T-cell (primary cell): Measurements from ENCODE around the gene PP2D1. TPM values are rescaled to one million over a fixed set of nuclear protein-coding genes. Genes with fewer than 3 reads are reported as not detected.
"Not testable (repeated sequence)": the region's sequence is repeated elsewhere in the genome, so short reads cannot be mapped to it uniquely, and the experiment has no call there.

Source experiments
- ATAC-seq, 4 experiments: fragments of 200-7000 bp in 3 of 4; fragments of 150-1000 bp in 1 of 4; cut with Tn5 transposase; replicated peaks in 1 of 4; 1 replicate in 3 of 4; 2 replicates in 1 of 4; pipeline ENCODE4 v1.10.0; 2021; ENCODE audit warnings: moderate library complexity in 3 of 4, mild to moderate bottlenecking in 2 of 4, moderate number of reproducible peaks in 1 of 4
- CTCF ChIA-PET, 2 donors: fragments of 300-600 bp; sonication (Branson Sonifier 250); formaldehyde crosslinking; loops; one replicate each; lab custom pipeline; 2022; ENCODE audit warnings: antibody characterized with exemption in 2 of 2; lab: Charles Lee
- POLR2A ChIA-PET, 2 donors: fragments of 300-600 bp; sonication (Branson Sonifier 250); formaldehyde crosslinking; loops; one replicate each; lab custom pipeline; 2022; ENCODE audit warnings: antibody characterized with exemption in 2 of 2; lab: Charles Lee
- DNase-seq, 35 experiments: peaks; one replicate each; pipeline versions ENCODE4 v3.0.0 to v3.0.0-alpha.2; 2013 to 2023
- H3K27ac ChIP-seq: one replicate; pipeline ENCODE4 v1.5.1; 2013; ENCODE audit warnings: low read length
- H3K27me3 ChIP-seq, 2 experiments: replicated peaks in 1 of 2; 1 replicate in 1 of 2; 2 replicates in 1 of 2; pipeline versions ENCODE4 v1.6.1 to v1.7.0; 2013; ENCODE audit warnings: low read length in 1 of 2, mixed read lengths in 1 of 2; ENCODE audit not compliant: control insufficient read depth in 2 of 2, insufficient read depth in 2 of 2; ENCODE audit errors: extremely low read depth in 1 of 2
- H3K36me3 ChIP-seq, 2 donors: 1 replicate in 1 of 2; 2 replicates in 1 of 2; pipeline versions ENCODE4 v1.6.1 to v1.7.0; 2013; ENCODE audit warnings: low read length in 1 of 2; ENCODE audit not compliant: control insufficient read depth in 2 of 2, insufficient read depth in 1 of 2; ENCODE audit errors: extremely low read depth in 1 of 2
- H3K4me1 ChIP-seq, 2 experiments: 1 replicate in 1 of 2; 2 replicates in 1 of 2; pipeline versions ENCODE4 v1.6.1 to v1.7.0; 2013; ENCODE audit warnings: low read length in 2 of 2, mixed read lengths in 1 of 2; ENCODE audit not compliant: insufficient read depth in 2 of 2, control insufficient read depth in 1 of 2; ENCODE audit errors: extremely low read depth in 1 of 2
- H3K4me3 ChIP-seq, 2 donors: 1 replicate in 1 of 2; 2 replicates in 1 of 2; pipeline versions ENCODE4 v1.5.1 to v1.7.0; 2013; ENCODE audit warnings: mild to moderate bottlenecking in 2 of 2, low read length in 1 of 2, moderate library complexity in 1 of 2; ENCODE audit not compliant: control insufficient read depth in 1 of 2; ENCODE audit errors: extremely low read depth in 1 of 2
- H3K9me3 ChIP-seq: 2 replicates; pipeline ENCODE4 v1.7.0; 2013
- H3K27ac Mint-ChIP-seq, 2 donors: one replicate each; pipeline ENCODE4 v1.8.0; 2020 to 2021; ENCODE audit warnings: mild to moderate bottlenecking in 2 of 2, mixed read lengths in 2 of 2
- H3K27me3 Mint-ChIP-seq, 2 donors: one replicate each; pipeline ENCODE4 v1.8.0; 2021 to 2022; ENCODE audit warnings: mixed read lengths in 2 of 2
- H3K36me3 Mint-ChIP-seq: one replicate; pipeline ENCODE4 v1.8.0; 2021; ENCODE audit warnings: mixed read lengths
- H3K4me1 Mint-ChIP-seq, 3 donors: one replicate each; pipeline ENCODE4 v1.8.0; 2020 to 2022; ENCODE audit warnings: mixed read lengths in 3 of 3, mild to moderate bottlenecking in 1 of 3
- H3K4me3 Mint-ChIP-seq, 3 donors: one replicate each; pipeline ENCODE4 v1.8.0; 2020 to 2022; ENCODE audit warnings: mild to moderate bottlenecking in 3 of 3, mixed read lengths in 3 of 3, moderate library complexity in 3 of 3
- H3K9me3 Mint-ChIP-seq, 3 donors: one replicate each; pipeline ENCODE4 v1.8.0; 2020 to 2022; ENCODE audit warnings: mixed read lengths in 3 of 3
- WGBS: methylation state at CpG from one replicate; pipeline ENCODE4 v1.1.5; 2013; ENCODE audit warnings: missing lambda C conversion rate; ENCODE audit not compliant: insufficient coverage; 5-methylcytosine and 5-hydroxymethylcytosine counted together
- total RNA-seq, 35 experiments: library from RNA in 6 of 35; stranded (reverse) in 6 of 35; fragments of 120-200 nt in 1 of 35; gene quantifications; one replicate each; pipeline versions ENCODE4 v1.2.1 to v1.2.4 and lab custom pipeline; 2013 to 2026

Gene PP2D1
- total RNA-seq, 5 donors from 2014 or later (not counting 1 experiment from before 2014, with no cell fraction given): not detected

GRCh38 chr3:20023623-20024405, 11.8 kb upstream of the PP2D1 start:
- H3K4me1 ChIP-seq: no peaks in the 10 kb centered on the region
- no peak for ATAC-seq
- DNase-seq: no peak
- CTCF ChIA-PET: interaction anchor here in 1 of 2 donors (0.6 to 0.7 kb wide), 2 partner anchors 18 to 69 kb away, joined by 4 read pairs; no protein-coding TSS in a partner anchor
- no peaks in the 10 kb centered on the region for H3K9me3 ChIP-seq
- H3K4me3 ChIP-seq: no peak overlapping the region
- H3K27ac ChIP-seq: no peak overlapping the region
- H3K27me3 ChIP-seq: no peaks in the 10 kb centered on the region
- peak overlapping the region in 1 of 2 donors; percentile 41 for H3K27ac Mint-ChIP-seq
- WGBS: no CpG with 5 or more reads among the region's 2 CpGs
- peaks cover 10 to 11% (median 11%) of the 10 kb centered on the region in 3 donors for H3K4me1 Mint-ChIP-seq
- no peaks in the 10 kb centered on the region for H3K36me3 Mint-ChIP-seq
- no peaks in the 10 kb centered on the region for H3K36me3 ChIP-seq
- H3K9me3 Mint-ChIP-seq: no peaks in the 10 kb centered on the region
- POLR2A ChIA-PET: no interaction called here
- H3K27me3 Mint-ChIP-seq: no peaks in the 10 kb centered on the region
- no peak overlapping the region for H3K4me3 Mint-ChIP-seq

GRCh38 chr3:20022954-20023622, 11.0 kb upstream of the PP2D1 start:
- no peak for ATAC-seq
- H3K9me3 ChIP-seq: no peaks in the 10 kb centered on the region
- Mint-ChIP-seq H3K4me1 (peaks cover 10 to 11% (median 11%) of the 10 kb centered on the region in 3 donors), H3K36me3 (no peaks in the 10 kb centered on the region), H3K27ac (no peak overlapping the region), H3K9me3 (no peaks in the 10 kb centered on the region), H3K4me3 (no peak overlapping the region), H3K27me3 (no peaks in the 10 kb centered on the region)
- DNase-seq: no peak
- no peaks in the 10 kb centered on the region for H3K27me3 ChIP-seq
- H3K27ac ChIP-seq: no peak overlapping the region
- H3K36me3 ChIP-seq: no peaks in the 10 kb centered on the region
- no peaks in the 10 kb centered on the region for H3K4me1 ChIP-seq
- H3K4me3 ChIP-seq: no peak overlapping the region
- ChIA-PET POLR2A (no interaction called here), CTCF (interaction anchor here in 1 of 2 donors (0.6 kb wide), 1 partner anchor 19 kb away, joined by 4 read pairs; no protein-coding TSS in a partner anchor)
- WGBS: no CpG with 5 or more reads among the region's 2 CpGs

GRCh38 chr3:20016076-20016475, 4.0 kb upstream of the PP2D1 start:
- H3K9me3 Mint-ChIP-seq, H3K27ac Mint-ChIP-seq, ATAC-seq, H3K4me3 ChIP-seq, H3K27me3 Mint-ChIP-seq, H3K4me3 Mint-ChIP-seq, H3K27ac ChIP-seq, H3K36me3 Mint-ChIP-seq, H3K4me1 ChIP-seq, H3K27me3 ChIP-seq, H3K36me3 ChIP-seq, H3K9me3 ChIP-seq, DNase-seq, H3K4me1 Mint-ChIP-seq, POLR2A ChIA-PET: not testable (repeated sequence)
- CTCF ChIA-PET: interaction anchor here in 1 of 2 donors (0.6 kb wide), 1 partner anchor 16 kb away, joined by 3 read pairs; no protein-coding TSS in a partner anchor
- WGBS: no CpG with 5 or more reads among the region's 3 CpGs

GRCh38 chr3:20015525-20015924, 3.5 kb upstream of the PP2D1 start:
- Histone ChIP-seq H3K27me3 (no peaks in the 10 kb centered on the region), H3K4me1 (no peaks in the 10 kb centered on the region), H3K36me3 (no peaks in the 10 kb centered on the region), H3K4me3 (no peak overlapping the region), H3K9me3 (no peaks in the 10 kb centered on the region), H3K27ac (no peak overlapping the region)
- no peaks in the 10 kb centered on the region for H3K9me3 Mint-ChIP-seq
- no peak for DNase-seq
- no peak overlapping the region for H3K27ac Mint-ChIP-seq
- no peak for ATAC-seq
- no peak overlapping the region for H3K4me3 Mint-ChIP-seq
- no peaks in the 10 kb centered on the region for H3K4me1 Mint-ChIP-seq
- CTCF ChIA-PET: interaction anchor here in 1 of 2 donors (0.6 kb wide), 1 partner anchor 16 kb away, joined by 3 read pairs; no protein-coding TSS in a partner anchor
- H3K36me3 Mint-ChIP-seq: no peaks in the 10 kb centered on the region
- POLR2A ChIA-PET: no interaction called here
- H3K27me3 Mint-ChIP-seq: no peaks in the 10 kb centered on the region
- no CpG with 5 or more reads among the region's 1 CpG for WGBS

GRCh38 chr3:20013396-20013795, 1.3 kb upstream of the PP2D1 start:
- H3K4me3 ChIP-seq: no peak overlapping the region
- ChIA-PET POLR2A (no interaction called here), CTCF (no interaction called here)
- H3K9me3 Mint-ChIP-seq: no peaks in the 10 kb centered on the region
- WGBS: 100% methylated on average over 1 of the region's 1 CpG
- H3K27me3 ChIP-seq: no peaks in the 10 kb centered on the region
- no peak overlapping the region for H3K27ac ChIP-seq
- no peak overlapping the region for H3K27ac Mint-ChIP-seq
- no peaks in the 10 kb centered on the region for H3K36me3 ChIP-seq
- H3K4me1 ChIP-seq: no peaks in the 10 kb centered on the region
- no peaks in the 10 kb centered on the region for H3K27me3 Mint-ChIP-seq
- no peak overlapping the region for H3K4me3 Mint-ChIP-seq
- ATAC-seq (no peak), DNase-seq (no peak)
- H3K4me1 Mint-ChIP-seq: no peaks in the 10 kb centered on the region
- no peaks in the 10 kb centered on the region for H3K9me3 ChIP-seq
- H3K36me3 Mint-ChIP-seq: no peaks in the 10 kb centered on the region

GRCh38 chr3:20008646-20009045, 3.4 kb downstream of the PP2D1 start:
- Histone ChIP-seq H3K9me3 (no peaks in the 10 kb centered on the region), H3K27me3 (no peaks in the 10 kb centered on the region), H3K4me3 (no peak overlapping the region), H3K36me3 (no peaks in the 10 kb centered on the region), H3K27ac (no peak overlapping the region), H3K4me1 (no peaks in the 10 kb centered on the region)
- no CpG with 5 or more reads among the region's 2 CpGs for WGBS
- no peak for DNase-seq
- no peaks in the 10 kb centered on the region for H3K36me3 Mint-ChIP-seq
- no peak overlapping the region for H3K27ac Mint-ChIP-seq
- ChIA-PET CTCF (no interaction called here), POLR2A (no interaction called here)
- H3K4me1 Mint-ChIP-seq: no peaks in the 10 kb centered on the region
- H3K9me3 Mint-ChIP-seq: no peaks in the 10 kb centered on the region
- no peaks in the 10 kb centered on the region for H3K27me3 Mint-ChIP-seq
- H3K4me3 Mint-ChIP-seq: no peak overlapping the region
- no peak for ATAC-seq
